SK-N-SH treated with all-trans-retinoic acid at 6 μM for 48 hours (cell line): ENCODE data around the gene WWC2.

Experiments
- ARNTL ChIP-seq: fragments of 450-650 bp; formaldehyde crosslinking; IDR thresholded peaks from 2 replicates; pipeline ENCODE4 v1.5.0; 2020; ENCODE audit warnings: low read depth, mild to moderate bottlenecking, moderate library complexity, borderline replicate concordance
- CSDC2 ChIP-seq: fragments of 250-450 bp; sonication (Bioruptor Pico); IDR thresholded peaks from 2 replicates; pipeline ENCODE4 v1.5.0; 2020; ENCODE audit warnings: mild to moderate bottlenecking, moderate library complexity
- ZC3H10 ChIP-seq: fragments of 250-450 bp; sonication (Bioruptor Pico); IDR thresholded peaks from 2 replicates; pipeline ENCODE4 v1.5.1; 2021; ENCODE audit warnings: mild to moderate bottlenecking, moderate library complexity
- ZNF565 ChIP-seq: fragments of 450-650 bp; formaldehyde crosslinking; conservative IDR thresholded peaks from 2 replicates; pipeline ENCODE4 v1.5.0; 2020; ENCODE audit warnings: low read depth, mild to moderate bottlenecking, moderate library complexity
- ZNF70 ChIP-seq: fragments of 450-650 bp; formaldehyde crosslinking; IDR thresholded peaks from 2 replicates; pipeline ENCODE4 v1.5.0; 2020; ENCODE audit warnings: mild to moderate bottlenecking, moderate library complexity
- TF ChIP-seq, protein P1 (sequence below): fragments of 250-450 bp; sonication (Bioruptor Pico); IDR thresholded peaks from 2 replicates; pipeline ENCODE4 v1.5.1; 2020; ENCODE audit warnings: low read depth, mild to moderate bottlenecking, moderate library complexity
- TF ChIP-seq, protein P2 (sequence below): fragments of 250-450 bp; sonication (Bioruptor Pico); IDR thresholded peaks from 2 replicates; pipeline ENCODE4 v1.8.0; 2020; ENCODE audit warnings: mild to moderate bottlenecking, moderate library complexity, borderline replicate concordance
- TF ChIP-seq, protein P3 (sequence below): fragments of 250-450 bp; sonication (Bioruptor Pico); IDR thresholded peaks from 2 replicates; pipeline ENCODE4 v1.5.1; 2021; ENCODE audit warnings: mild to moderate bottlenecking, moderate library complexity

DNA sequence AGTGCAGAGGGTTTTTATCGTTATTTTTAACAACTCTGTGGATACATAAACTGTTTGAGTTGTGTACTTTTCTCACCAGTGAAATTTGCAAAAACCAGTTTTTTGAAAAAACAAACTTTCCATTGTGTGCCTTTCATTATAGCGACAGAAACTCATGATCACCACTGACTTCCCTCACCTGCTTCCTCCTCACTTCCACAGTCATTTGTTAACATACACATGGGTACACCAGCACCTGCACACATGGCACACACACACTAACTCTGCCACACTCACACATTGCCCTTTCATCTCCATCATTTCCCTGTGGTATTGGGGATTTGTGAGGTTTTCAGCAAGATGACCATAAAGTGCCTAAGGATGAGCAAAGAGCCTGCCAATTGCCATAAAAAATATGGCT, 200.4 kb downstream of the WWC2 start:
- no peak for TF ChIP-seq ZC3H10 (CRISPR knock-in tag)
- TF ChIP-seq ZNF565 = no peak
- TF ChIP-seq, protein P1, sequence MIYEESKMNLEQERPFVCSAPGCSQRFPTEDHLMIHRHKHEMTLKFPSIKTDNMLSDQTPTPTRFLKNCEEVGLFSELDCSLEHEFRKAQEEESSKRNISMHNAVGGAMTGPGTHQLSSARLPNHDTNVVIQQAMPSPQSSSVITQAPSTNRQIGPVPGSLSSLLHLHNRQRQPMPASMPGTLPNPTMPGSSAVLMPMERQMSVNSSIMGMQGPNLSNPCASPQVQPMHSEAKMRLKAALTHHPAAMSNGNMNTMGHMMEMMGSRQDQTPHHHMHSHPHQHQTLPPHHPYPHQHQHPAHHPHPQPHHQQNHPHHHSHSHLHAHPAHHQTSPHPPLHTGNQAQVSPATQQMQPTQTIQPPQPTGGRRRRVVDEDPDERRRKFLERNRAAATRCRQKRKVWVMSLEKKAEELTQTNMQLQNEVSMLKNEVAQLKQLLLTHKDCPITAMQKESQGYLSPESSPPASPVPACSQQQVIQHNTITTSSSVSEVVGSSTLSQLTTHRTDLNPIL (CRISPR knock-in tag) = no peak
- TF ChIP-seq, protein P2, sequence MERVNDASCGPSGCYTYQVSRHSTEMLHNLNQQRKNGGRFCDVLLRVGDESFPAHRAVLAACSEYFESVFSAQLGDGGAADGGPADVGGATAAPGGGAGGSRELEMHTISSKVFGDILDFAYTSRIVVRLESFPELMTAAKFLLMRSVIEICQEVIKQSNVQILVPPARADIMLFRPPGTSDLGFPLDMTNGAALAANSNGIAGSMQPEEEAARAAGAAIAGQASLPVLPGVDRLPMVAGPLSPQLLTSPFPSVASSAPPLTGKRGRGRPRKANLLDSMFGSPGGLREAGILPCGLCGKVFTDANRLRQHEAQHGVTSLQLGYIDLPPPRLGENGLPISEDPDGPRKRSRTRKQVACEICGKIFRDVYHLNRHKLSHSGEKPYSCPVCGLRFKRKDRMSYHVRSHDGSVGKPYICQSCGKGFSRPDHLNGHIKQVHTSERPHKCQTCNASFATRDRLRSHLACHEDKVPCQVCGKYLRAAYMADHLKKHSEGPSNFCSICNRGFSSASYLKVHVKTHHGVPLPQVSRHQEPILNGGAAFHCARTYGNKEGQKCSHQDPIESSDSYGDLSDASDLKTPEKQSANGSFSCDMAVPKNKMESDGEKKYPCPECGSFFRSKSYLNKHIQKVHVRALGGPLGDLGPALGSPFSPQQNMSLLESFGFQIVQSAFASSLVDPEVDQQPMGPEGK (CRISPR knock-in tag) = no peak
- TF ChIP-seq, protein P3, sequence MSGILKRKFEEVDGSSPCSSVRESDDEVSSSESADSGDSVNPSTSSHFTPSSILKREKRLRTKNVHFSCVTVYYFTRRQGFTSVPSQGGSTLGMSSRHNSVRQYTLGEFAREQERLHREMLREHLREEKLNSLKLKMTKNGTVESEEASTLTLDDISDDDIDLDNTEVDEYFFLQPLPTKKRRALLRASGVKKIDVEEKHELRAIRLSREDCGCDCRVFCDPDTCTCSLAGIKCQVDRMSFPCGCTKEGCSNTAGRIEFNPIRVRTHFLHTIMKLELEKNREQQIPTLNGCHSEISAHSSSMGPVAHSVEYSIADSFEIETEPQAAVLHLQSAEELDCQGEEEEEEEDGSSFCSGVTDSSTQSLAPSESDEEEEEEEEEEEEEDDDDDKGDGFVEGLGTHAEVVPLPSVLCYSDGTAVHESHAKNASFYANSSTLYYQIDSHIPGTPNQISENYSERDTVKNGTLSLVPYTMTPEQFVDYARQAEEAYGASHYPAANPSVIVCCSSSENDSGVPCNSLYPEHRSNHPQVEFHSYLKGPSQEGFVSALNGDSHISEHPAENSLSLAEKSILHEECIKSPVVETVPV = no peak
- no peak for TF ChIP-seq ARNTL (CRISPR knock-in tag)
- no peak for TF ChIP-seq ZNF70 (CRISPR knock-in tag)
- no peak for TF ChIP-seq CSDC2 (CRISPR knock-in tag)
